ENCODE data around the gene STRADA. TPM values are rescaled to one million over a fixed set of nuclear protein-coding genes. Genes with fewer than 3 reads are reported as not detected.

STRADA gene
- total and polyA plus RNA-seq, 9 of the 15 experiments (the other 6 are each of a cell fraction or from before 2014, with no cell fraction given): 6.6 to 33.0 (median 20.5) TPM

GRCh38 chr17:63681530-63681929 is 60.1 kb downstream of the STRADA start (continued):
- TF ChIP-seq, protein P1, sequence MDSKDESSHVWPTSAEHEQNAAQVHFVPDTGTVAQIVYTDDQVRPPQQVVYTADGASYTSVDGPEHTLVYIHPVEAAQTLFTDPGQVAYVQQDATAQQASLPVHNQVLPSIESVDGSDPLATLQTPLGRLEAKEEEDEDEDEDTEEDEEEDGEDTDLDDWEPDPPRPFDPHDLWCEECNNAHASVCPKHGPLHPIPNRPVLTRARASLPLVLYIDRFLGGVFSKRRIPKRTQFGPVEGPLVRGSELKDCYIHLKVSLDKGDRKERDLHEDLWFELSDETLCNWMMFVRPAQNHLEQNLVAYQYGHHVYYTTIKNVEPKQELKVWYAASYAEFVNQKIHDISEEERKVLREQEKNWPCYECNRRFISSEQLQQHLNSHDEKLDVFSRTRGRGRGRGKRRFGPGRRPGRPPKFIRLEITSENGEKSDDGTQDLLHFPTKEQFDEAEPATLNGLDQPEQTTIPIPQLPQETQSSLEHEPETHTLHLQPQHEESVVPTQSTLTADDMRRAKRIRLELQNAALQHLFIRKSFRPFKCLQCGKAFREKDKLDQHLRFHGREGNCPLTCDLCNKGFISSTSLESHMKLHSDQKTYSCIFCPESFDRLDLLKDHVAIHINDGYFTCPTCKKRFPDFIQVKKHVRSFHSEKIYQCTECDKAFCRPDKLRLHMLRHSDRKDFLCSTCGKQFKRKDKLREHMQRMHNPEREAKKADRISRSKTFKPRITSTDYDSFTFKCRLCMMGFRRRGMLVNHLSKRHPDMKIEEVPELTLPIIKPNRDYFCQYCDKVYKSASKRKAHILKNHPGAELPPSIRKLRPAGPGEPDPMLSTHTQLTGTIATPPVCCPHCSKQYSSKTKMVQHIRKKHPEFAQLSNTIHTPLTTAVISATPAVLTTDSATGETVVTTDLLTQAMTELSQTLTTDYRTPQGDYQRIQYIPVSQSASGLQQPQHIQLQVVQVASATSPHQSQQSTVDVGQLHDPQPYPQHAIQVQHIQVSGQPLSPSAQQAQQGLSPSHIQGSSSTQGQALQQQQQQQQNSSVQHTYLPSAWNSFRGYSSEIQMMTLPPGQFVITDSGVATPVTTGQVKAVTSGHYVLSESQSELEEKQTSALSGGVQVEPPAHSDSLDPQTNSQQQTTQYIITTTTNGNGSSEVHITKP (IDR thresholded peaks at IDR 0.05; ENCODE audit: partially characterized antibody): no peak
- TF ChIP-seq ILF3 (IDR thresholded peaks at IDR 0.05; ENCODE audit: borderline replicate concordance): no peak
- no peak for TF ChIP-seq HLTF (IDR thresholded peaks at IDR 0.05)
- TF ChIP-seq ZNF224 (CRISPR knock-in tag; IDR thresholded peaks at IDR 0.05): no peak
- TF ChIP-seq DACH1 (IDR thresholded peaks at IDR 0.05; ENCODE audit: partially characterized antibody): no peak
- TF ChIP-seq ZBTB9 (CRISPR knock-in tag; IDR thresholded peaks at IDR 0.05): no peak
- no peak for TF ChIP-seq ARID4B (CRISPR knock-in tag; IDR thresholded peaks at IDR 0.05)
- no peak for TF ChIP-seq ETV5 (CRISPR knock-in tag; IDR thresholded peaks at IDR 0.05; ENCODE audit: low read depth)
- no peak for TF ChIP-seq ZNF511 (CRISPR knock-in tag; IDR thresholded peaks at IDR 0.05)
- TF ChIP-seq ZBTB43 (CRISPR knock-in tag; IDR thresholded peaks at IDR 0.05): no peak
- TF ChIP-seq ZKSCAN3 (CRISPR knock-in tag; IDR thresholded peaks at IDR 0.05): no peak

Measured in K562 (cell line).